ENCODE data around the gene FXYD1.

FXYD1 gene

GRCh38 chr19:35108730-35109129 lies 29.9 kb upstream of the FXYD1 start:
- H3K27ac ChIP-seq (replicated peaks): no peak overlapping the region
- no peak overlapping the region for H3K4me3 ChIP-seq (replicated peaks; ENCODE audit: insufficient read depth, low read length)
- no peaks in the 10 kb centered on the region for H3K27me3 ChIP-seq (ENCODE audit: insufficient read depth, poor library complexity, severe bottlenecking)
- no peak for DNase-seq (ENCODE audit: low read depth in 1 of 2, low spot score in 1 of 2)
- no peak for TF ChIP-seq GABPA (IDR thresholded peaks at IDR 0.05; ENCODE audit: low read depth)
- no peak for TF ChIP-seq REST (IDR thresholded peaks at IDR 0.05; ENCODE audit: insufficient replicate concordance, low read depth)
- TF ChIP-seq SPI1 (IDR thresholded peaks at IDR 0.05; ENCODE audit: borderline replicate concordance, low read depth): no peak
- TF ChIP-seq, protein P1, sequence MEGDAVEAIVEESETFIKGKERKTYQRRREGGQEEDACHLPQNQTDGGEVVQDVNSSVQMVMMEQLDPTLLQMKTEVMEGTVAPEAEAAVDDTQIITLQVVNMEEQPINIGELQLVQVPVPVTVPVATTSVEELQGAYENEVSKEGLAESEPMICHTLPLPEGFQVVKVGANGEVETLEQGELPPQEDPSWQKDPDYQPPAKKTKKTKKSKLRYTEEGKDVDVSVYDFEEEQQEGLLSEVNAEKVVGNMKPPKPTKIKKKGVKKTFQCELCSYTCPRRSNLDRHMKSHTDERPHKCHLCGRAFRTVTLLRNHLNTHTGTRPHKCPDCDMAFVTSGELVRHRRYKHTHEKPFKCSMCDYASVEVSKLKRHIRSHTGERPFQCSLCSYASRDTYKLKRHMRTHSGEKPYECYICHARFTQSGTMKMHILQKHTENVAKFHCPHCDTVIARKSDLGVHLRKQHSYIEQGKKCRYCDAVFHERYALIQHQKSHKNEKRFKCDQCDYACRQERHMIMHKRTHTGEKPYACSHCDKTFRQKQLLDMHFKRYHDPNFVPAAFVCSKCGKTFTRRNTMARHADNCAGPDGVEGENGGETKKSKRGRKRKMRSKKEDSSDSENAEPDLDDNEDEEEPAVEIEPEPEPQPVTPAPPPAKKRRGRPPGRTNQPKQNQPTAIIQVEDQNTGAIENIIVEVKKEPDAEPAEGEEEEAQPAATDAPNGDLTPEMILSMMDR (IDR thresholded peaks at IDR 0.05; ENCODE audit: insufficient read depth, low read length): no peak
- TF ChIP-seq POLR2AphosphoS5 (IDR thresholded peaks at IDR 0.05; ENCODE audit: low read depth): no peak

DNA sequence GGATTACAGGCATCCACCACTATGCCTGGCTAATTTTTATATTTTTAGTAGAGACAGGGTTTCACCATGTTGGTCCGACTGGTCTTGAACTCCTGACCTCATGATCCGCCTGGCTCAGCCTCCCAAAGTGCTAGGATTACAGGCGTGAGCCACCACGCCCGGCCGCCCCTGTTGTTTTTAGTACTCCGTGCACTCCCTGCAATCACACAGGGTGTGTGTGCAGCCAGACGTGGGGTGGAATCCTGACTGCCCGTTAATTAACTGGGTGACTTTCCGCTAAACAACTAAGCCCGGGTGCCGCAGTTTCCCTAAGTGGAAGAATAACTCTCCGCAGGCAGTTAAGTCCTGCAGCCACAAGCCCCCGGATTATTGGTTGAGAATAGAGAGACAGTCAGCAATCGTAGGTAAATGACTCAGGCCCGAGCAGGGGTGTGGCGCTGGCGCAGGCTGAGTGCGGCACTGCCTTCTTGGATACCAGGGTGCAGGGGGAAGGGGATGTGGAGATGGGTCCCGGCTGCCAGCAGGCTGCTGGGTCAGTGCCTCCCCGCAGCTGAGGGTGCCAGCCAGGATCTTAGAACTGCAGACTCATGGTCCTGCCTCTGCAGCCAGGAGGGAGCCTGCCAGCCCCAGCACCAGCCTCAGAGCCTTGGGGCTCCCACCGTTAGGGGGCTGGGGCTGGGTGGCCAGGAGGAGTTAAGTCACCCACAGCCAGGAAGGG lies 29.1 kb upstream of the FXYD1 start:
- H3K27ac ChIP-seq (replicated peaks): no peak overlapping the region
- H3K4me3 ChIP-seq (replicated peaks; ENCODE audit: insufficient read depth, low read length): no peak overlapping the region
- DNase-seq (ENCODE audit: low read depth in 1 of 2, low spot score in 1 of 2): no peak
- TF ChIP-seq REST (IDR thresholded peaks at IDR 0.05; ENCODE audit: insufficient replicate concordance, low read depth): no peak
- TF ChIP-seq POLR2AphosphoS5 (IDR thresholded peaks at IDR 0.05; ENCODE audit: low read depth): no peak
- TF ChIP-seq SPI1 (IDR thresholded peaks at IDR 0.05; ENCODE audit: borderline replicate concordance, low read depth): no peak
- TF ChIP-seq, protein P1 (IDR thresholded peaks at IDR 0.05; ENCODE audit: insufficient read depth, low read length): no peak
- no peak for TF ChIP-seq GABPA (IDR thresholded peaks at IDR 0.05; ENCODE audit: low read depth)
- H3K27me3 ChIP-seq (ENCODE audit: insufficient read depth, poor library complexity, severe bottlenecking): no peaks in the 10 kb centered on the region

DNA sequence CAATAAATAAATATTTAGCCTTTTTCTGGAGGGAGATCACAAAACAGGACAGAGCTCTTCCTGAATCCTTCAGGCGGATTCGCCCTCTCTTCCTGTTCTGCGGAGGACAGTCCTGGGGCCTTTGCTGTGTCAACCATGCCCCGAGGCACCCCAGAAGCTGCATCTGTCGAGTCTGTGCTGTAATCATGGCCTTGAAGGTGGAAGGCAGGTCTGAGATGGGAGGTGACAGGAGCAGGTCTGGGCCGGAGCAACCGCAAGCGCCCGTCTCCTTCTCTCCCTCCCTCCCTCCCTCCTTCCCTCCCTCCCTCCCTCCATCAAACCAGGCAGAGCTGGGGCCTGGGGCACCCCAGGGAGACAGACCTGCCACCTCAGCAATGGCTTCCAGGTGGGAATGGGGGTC lies 27.6 kb upstream of the FXYD1 start:
- TF ChIP-seq POLR2AphosphoS5 (IDR thresholded peaks at IDR 0.05; ENCODE audit: low read depth) (no peak), GABPA (IDR thresholded peaks at IDR 0.05; ENCODE audit: low read depth) (no peak), SPI1 (IDR thresholded peaks at IDR 0.05; ENCODE audit: borderline replicate concordance, low read depth) (no peak), REST (IDR thresholded peaks at IDR 0.05; ENCODE audit: insufficient replicate concordance, low read depth) (no peak)
- TF ChIP-seq, protein P1 (IDR thresholded peaks at IDR 0.05; ENCODE audit: insufficient read depth, low read length): no peak
- Histone ChIP-seq H3K27me3 (ENCODE audit: insufficient read depth, poor library complexity, severe bottlenecking) (no peaks in the 10 kb centered on the region), H3K27ac (replicated peaks) (no peak overlapping the region), H3K4me3 (replicated peaks; ENCODE audit: insufficient read depth, low read length) (no peak overlapping the region)
- no peak for DNase-seq (ENCODE audit: low read depth in 1 of 2, low spot score in 1 of 2)
